Suprapubic skin (tissue), 4 donors: ENCODE measurements around the gene LRP6. TPM values are rescaled to one million over a fixed set of nuclear protein-coding genes. Genes with fewer than 3 reads are reported as not detected.

ENCODE experiments used
- DNase-seq, 2 donors: peaks; one replicate each; pipeline ENCODE4 v3.0.0-alpha.2; 2019; ENCODE audit warnings: low spot score in 2 of 2
- H3K27ac ChIP-seq: fragments of 200-600 bp; sonication (generic); one replicate; pipeline ENCODE4 v1.5.1; 2019
- H3K27me3 ChIP-seq: fragments of 200-600 bp; sonication (generic); one replicate; pipeline ENCODE4 v1.5.1; 2019
- H3K36me3 ChIP-seq: fragments of 200-600 bp; sonication (generic); one replicate; pipeline ENCODE4 v1.5.1; 2019
- H3K4me1 ChIP-seq: fragments of 200-600 bp; sonication (generic); one replicate; pipeline ENCODE4 v1.5.1; 2019
- H3K4me3 ChIP-seq: fragments of 200-600 bp; sonication (generic); one replicate; pipeline ENCODE4 v1.5.1; 2019; ENCODE audit warnings: mild to moderate bottlenecking
- H3K9me3 ChIP-seq: fragments of 200-600 bp; sonication (generic); one replicate; pipeline ENCODE4 v1.5.1; 2019
- CTCF ChIP-seq, 2 donors: fragments of 200-600 bp in 1 of 2; fragments of 450-650 bp in 1 of 2; sonication (generic) in 1 of 2; IDR thresholded peaks; one replicate each; pipeline ENCODE4 v1.5.1; 2016 to 2019; ENCODE audit warnings: antibody characterized with exemption in 2 of 2, mild to moderate bottlenecking in 1 of 2, moderate library complexity in 1 of 2
- EP300 ChIP-seq: sonication (generic); formaldehyde crosslinking; IDR thresholded peaks from one replicate; pipeline ENCODE4 v1.6.1; 2017; ENCODE audit warnings: antibody characterized with exemption
- POLR2A ChIP-seq, 2 donors: fragments of 450-650 bp; IDR thresholded peaks; one replicate each; pipeline ENCODE4 v1.6.1; 2017; ENCODE audit warnings: antibody characterized with exemption in 2 of 2, mild to moderate bottlenecking in 2 of 2, moderate library complexity in 2 of 2
- POLR2AphosphoS5 ChIP-seq, 3 donors: sonication (generic); formaldehyde crosslinking; IDR thresholded peaks; one replicate each; pipeline ENCODE4 v1.6.1; 2017; ENCODE audit warnings: antibody characterized with exemption in 3 of 3
- WGBS: methylation state at CpG from one replicate; pipeline ENCODE4 v1.1.5; 2018; 5-methylcytosine and 5-hydroxymethylcytosine counted together
- total RNA-seq, 4 donors: library from RNA; depleted of rRNA; stranded (reverse); fragments of >200 nt; gene quantifications; one replicate each; pipeline ENCODE4 v1.1.0, GENCODE V29; 2016

The LRP6 gene
- total RNA-seq, 4 donors from 2014 or later = 13.3 to 39.9 (median 33.9) TPM

GRCh38 chr12:12108441-12109058, 158.3 kb downstream of the LRP6 start:
- no peak for DNase-seq
- no peaks in the 10 kb centered on the region for H3K4me1 ChIP-seq
- 79% methylated on average over 1 of the region's 1 CpG for WGBS
- H3K4me3 ChIP-seq = no peak overlapping the region
- H3K27me3 ChIP-seq = no peaks in the 10 kb centered on the region
- H3K36me3 ChIP-seq = peaks cover 3% of the 10 kb centered on the region
- peaks cover 6% of the 10 kb centered on the region for H3K9me3 ChIP-seq
- H3K27ac ChIP-seq = no peak overlapping the region
- TF ChIP-seq EP300 (no peak), POLR2A (IDR thresholded peaks at IDR 0.05) (no peak), CTCF (IDR thresholded peaks at IDR 0.05) (no peak), POLR2AphosphoS5 (IDR thresholded peaks at IDR 0.05) (no peak)

GRCh38 chr12:12107678-12108077, 159.2 kb downstream of the LRP6 start:
- no peak for DNase-seq
- WGBS = 57% methylated on average over 3 of the region's 6 CpGs
- Histone ChIP-seq H3K36me3 (peaks cover under 1% of the 10 kb centered on the region), H3K4me1 (no peaks in the 10 kb centered on the region), H3K9me3 (peaks cover 6% of the 10 kb centered on the region), H3K27me3 (no peaks in the 10 kb centered on the region), H3K4me3 (no peak overlapping the region), H3K27ac (no peak overlapping the region)
- TF ChIP-seq POLR2AphosphoS5 (IDR thresholded peaks at IDR 0.05) (no peak), EP300 (no peak), CTCF (IDR thresholded peaks at IDR 0.05) (no peak), POLR2A (IDR thresholded peaks at IDR 0.05) (no peak)

GRCh38 chr12:12099102-12099501, 167.7 kb downstream of the LRP6 start:
- DNase-seq = no peak
- Histone ChIP-seq H3K4me3 (no peak overlapping the region), H3K36me3 (no peaks in the 10 kb centered on the region), H3K9me3 (no peaks in the 10 kb centered on the region), H3K27me3 (no peaks in the 10 kb centered on the region), H3K4me1 (no peaks in the 10 kb centered on the region), H3K27ac (no peak overlapping the region)
- no peak for TF ChIP-seq POLR2A (IDR thresholded peaks at IDR 0.05)
- TF ChIP-seq EP300 = no peak
- TF ChIP-seq CTCF (IDR thresholded peaks at IDR 0.05) = no peak
- TF ChIP-seq POLR2AphosphoS5 (IDR thresholded peaks at IDR 0.05) = no peak
- 71% methylated on average over 6 of the region's 6 CpGs for WGBS

GRCh38 chr12:12098691-12099015, 168.2 kb downstream of the LRP6 start:
- H3K27me3 ChIP-seq = no peaks in the 10 kb centered on the region
- H3K27ac ChIP-seq = no peak overlapping the region
- WGBS = 89% methylated on average over 3 of the region's 3 CpGs

More at GRCh38 chr12:12098691-12099015, 168.2 kb downstream of the LRP6 start:
- H3K36me3 ChIP-seq = no peaks in the 10 kb centered on the region
- H3K9me3 ChIP-seq = no peaks in the 10 kb centered on the region
- no peaks in the 10 kb centered on the region for H3K4me1 ChIP-seq
- H3K4me3 ChIP-seq = no peak overlapping the region
- TF ChIP-seq POLR2A (IDR thresholded peaks at IDR 0.05) (no peak), EP300 (no peak), CTCF (IDR thresholded peaks at IDR 0.05) (no peak), POLR2AphosphoS5 (IDR thresholded peaks at IDR 0.05) (no peak)
- no peak for DNase-seq
